RPMI7951 (cell line): Measurements from ENCODE around the gene GPRIN2. TPM values are rescaled to one million over a fixed set of nuclear protein-coding genes. Genes with fewer than 3 reads are reported as not detected.
"Not testable (repeated sequence)": the region's sequence is repeated elsewhere in the genome, so short reads cannot be mapped to it uniquely, and the experiment has no call there.

ENCODE experiments used
- DNase-seq: peaks from one replicate; pipeline ENCODE4 v3.0.0-alpha.2; 2012; ENCODE audit warnings: low read depth
- total RNA-seq: library from RNA; depleted of rRNA; stranded (reverse); fragments of >200 nt; shearing (Covaris generic); gene quantifications from 2 replicates; pipeline ENCODE4 v1.2.3, GENCODE V29; 2014

Gene GPRIN2
- total RNA-seq, 1 experiment from 2014 or later: not detected

GRCh38 chr10:46537309-46537708, 19.1 kb downstream of the GPRIN2 start:
- no peak for DNase-seq

DNA sequence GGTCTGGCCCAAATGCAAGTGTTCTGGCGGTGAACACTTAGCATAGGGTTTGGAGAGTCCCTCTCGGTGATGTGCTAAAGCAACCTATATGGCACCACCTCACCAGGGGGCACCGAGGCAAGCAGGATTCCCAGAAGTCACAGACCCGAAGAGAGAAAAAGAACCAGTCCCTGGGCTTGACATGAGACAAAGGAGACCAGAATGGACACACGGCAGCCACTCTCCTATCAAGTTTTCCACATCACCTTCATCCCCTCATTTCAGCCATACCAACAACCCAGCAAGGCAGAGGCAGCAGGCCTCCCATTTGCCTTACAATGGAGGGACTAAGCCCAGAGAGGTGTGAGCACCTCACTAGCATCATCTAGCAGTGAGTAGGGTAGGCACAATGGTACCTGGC, 19.7 kb downstream of the GPRIN2 start:
- no peak for DNase-seq

- no peak for DNase-seq
Observed at GRCh38 chr10:46536171-46536570, 20.3 kb downstream of the GPRIN2 start.

GRCh38 chr10:46534828-46535524, 21.5 kb downstream of the GPRIN2 start:
- no peak for DNase-seq

GRCh38 chr10:46532256-46532655, 24.2 kb downstream of the GPRIN2 start:
- DNase-seq: not testable (repeated sequence)

DNA sequence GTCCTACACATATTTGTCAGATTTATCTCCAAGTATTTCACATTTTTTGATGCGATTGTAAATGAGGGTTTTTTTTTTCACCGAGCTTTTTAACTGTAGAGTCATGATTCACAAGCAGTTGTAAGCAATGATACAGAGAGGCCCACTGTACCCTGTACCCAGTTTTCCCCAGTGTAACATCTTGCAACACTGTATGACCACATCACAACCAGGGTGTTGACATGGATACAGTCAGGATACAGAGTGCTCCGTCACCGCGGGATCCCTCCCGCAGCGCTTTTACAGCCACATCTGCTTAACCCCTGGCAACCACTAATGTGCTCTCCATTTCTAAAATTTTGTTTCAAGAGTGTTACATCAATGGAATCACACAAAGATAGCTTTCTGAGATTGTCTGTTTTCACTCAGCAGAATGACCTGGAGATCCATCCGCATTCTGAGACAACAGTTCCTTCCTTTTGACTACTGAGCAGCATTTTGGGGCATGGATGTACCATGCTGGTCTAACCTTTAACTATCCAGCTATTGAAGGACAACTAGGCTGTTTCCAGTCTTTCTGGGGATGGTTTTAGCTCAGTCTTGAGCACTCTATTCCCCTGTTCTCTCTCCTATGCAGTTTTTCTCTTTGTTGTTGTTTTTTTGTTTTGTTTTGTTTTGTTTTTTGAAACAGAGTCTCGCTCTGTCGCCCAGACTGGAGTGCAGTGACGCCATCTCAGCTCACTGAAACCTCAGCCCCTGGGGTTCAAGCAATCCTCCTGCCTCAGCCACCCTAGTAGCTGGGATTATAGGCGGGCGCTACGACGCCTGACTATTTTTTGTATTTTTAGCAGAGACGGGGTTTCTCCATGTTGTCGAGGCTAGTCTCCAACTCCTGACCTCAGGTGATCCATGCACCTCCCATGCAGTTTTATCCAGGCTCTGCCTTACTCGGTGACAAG, 25.9 kb downstream of the GPRIN2 start:
- peak; percentile 95 for DNase-seq

- DNase-seq: not testable (repeated sequence)
Observed at GRCh38 chr10:46529742-46530141, 26.7 kb downstream of the GPRIN2 start.

DNA sequence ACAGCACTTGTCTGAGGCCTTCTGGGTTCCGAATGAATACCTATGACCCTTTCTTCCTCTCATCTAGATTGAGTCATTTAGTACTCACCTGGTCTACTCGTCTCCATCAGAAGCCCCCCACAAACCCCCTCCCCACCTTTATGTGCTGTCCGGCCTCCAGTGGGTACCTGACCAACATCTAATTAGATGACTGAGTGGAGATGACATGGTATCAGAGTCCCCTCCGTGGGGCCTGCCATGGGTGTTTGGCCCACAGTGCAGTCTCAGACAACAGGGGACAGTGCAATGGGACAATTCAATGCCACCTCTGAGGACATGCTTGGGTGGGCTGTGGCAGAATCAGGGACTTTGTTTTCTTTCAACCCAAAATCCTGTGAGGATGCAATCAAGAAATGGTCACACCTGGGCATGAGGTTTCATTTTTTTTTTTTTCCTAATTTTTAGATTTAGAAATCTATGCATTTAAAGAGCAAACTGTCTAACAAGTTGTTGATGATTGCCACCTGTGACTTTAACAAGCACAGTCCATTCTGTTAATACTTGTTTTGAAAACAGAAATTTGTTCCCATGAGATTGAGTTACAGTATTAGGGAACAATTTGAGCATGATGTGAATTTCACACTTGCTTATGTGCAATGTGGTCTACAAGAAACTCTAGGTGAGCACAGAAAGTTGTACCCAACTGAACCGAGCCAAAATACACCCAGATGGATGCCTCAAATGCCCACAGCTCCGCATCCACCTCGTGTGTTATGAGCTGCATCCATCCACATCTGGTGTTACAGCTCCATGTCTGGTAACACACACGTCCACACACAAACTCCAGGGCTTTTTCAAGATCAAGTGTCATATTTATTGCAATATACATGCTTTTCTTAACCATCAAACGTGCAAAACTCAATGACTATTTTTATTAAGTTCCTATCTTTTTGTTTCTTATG, 27.5 kb downstream of the GPRIN2 start:
- no peak for DNase-seq

- DNase-seq: no peak
Observed at GRCh38 chr10:46528171-46528671, 28.2 kb downstream of the GPRIN2 start.

DNA sequence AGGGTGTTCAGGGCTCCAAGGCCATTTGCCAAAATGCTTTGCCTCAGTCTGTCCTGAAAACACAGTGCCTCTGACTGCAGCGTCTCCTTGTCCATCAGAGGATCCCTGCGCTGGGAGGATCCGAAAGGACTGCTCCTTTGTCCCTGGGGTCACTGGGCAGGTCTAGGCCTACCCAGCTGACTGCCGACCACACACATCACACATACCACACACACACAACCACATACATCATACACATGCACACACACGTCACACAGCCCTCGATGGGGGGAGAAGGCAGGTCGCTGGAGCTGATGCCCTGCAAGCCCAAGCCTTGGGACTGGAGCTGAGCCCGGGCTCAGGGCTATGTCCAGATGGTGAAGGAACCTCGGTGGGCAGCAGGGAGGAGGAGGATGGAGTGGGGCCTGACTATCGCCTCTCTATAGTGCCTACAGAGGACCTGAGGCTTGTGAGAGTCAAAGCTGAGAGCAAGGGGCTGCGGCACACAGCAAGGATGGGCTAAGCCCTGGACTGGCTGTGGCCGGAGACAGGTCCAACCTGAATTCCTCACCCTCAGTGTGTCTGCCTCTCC, 29.1 kb downstream of the GPRIN2 start:
- no peak for DNase-seq

GRCh38 chr10:46526682-46527038, 29.8 kb downstream of the GPRIN2 start:
- peak; percentile 32 for DNase-seq

GRCh38 chr10:46525824-46526681, 30.4 kb downstream of the GPRIN2 start:
- DNase-seq: peak; percentile 31

GRCh38 chr10:46525177-46525823, 31.2 kb downstream of the GPRIN2 start:
- DNase-seq: peak; percentile 96

DNA sequence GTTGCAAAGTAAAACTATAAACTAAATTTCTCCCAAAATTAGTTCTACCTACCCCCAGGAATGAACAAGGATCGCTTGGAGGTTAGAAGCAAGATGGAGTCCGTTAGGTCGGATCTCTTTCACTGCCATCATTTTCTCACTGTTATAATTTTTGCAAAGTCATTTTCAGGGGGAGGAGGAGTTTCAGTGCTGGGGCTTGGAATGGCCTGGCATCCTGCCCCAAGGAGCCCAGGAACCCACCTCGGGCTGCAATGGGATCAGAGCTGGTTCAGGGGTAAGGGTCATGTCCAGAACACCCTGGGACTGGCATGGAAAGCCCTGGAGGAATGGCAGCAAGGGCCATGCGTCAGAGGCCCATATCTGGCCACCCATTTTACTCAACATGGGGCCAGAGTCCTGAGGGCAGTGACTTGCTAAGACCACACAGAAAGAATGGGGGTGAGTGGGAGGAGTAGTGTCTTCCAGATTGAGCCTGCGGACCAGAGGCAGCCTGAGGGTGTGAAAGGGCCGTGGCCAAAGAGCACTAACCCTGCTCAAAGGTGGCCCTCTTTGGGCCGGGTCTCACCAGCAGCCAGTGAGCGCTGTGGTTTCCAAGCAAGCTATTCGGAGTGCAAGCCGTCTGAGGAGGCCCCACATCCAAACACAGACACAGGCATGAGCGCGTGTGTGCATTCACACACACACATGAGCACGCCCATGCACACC, 31.8 kb downstream of the GPRIN2 start:
- DNase-seq: peak; percentile 99

GRCh38 chr10:46523962-46524471, 32.4 kb downstream of the GPRIN2 start:
- DNase-seq: peak; percentile 96

GRCh38 chr10:46523119-46523961, 33.1 kb downstream of the GPRIN2 start:
- peak; percentile 83 for DNase-seq

DNA sequence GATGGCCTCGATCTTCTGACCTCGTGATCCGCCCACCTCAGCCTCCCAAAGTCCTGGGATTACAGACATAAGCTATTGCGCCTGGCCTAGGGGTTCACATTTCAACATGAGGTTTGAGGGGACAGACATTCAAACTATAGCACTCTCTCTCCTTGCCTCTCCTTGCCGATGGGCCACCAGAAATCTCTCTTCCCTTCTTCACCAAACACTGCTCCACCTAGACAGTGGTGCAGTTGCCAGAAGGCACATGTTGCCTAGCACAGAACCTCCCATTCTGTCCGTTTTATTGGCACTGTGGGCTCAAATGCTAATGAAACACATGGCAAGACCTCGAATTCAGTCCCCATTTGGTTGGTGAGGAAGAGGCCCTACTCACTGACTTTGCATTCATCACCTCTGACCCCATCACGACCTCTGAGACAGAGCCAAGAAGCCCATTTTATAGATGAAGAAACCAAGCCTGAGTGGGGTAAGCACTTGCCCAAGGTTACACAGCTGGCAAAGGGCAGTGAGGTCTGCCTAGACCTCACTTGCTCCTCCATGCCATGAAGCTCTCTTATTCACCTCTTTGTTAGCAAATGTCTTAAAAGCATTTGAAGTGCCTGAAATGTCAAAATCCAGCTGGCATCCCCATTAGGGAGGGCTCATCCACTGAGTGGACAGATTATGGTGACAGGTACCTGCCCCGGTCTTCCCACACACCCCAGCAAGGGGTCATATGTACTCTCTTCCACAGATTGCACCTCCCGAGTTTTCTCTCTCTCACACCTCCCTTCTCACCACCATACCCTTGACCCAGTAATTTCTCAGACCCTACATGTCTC, 34.0 kb downstream of the GPRIN2 start:
- no peak for DNase-seq
